Parathyroid adenoma (tissue), 2 donors: ENCODE data around the gene MBLAC1.

Experiments used
- H2AFZ ChIP-seq: fragments of 300-600 bp; sonication (generic); one replicate; pipeline ENCODE4 v1.7.0; 2017; ENCODE audit warnings: antibody characterized with exemption, mild to moderate bottlenecking
- H3K27ac ChIP-seq: fragments of 300-600 bp; sonication (generic); one replicate; pipeline ENCODE4 v1.7.0; 2017
- H3K27me3 ChIP-seq: fragments of 300-600 bp; sonication (generic); one replicate; pipeline ENCODE4 v1.7.0; 2017; ENCODE audit warnings: low read length; ENCODE audit not compliant: control insufficient read depth, insufficient read depth
- H3K36me3 ChIP-seq: fragments of 300-600 bp; sonication (generic); one replicate; pipeline ENCODE4 v1.7.0; 2017; ENCODE audit warnings: low read length; ENCODE audit not compliant: control insufficient read depth, insufficient read depth
- H3K4me1 ChIP-seq: fragments of 300-600 bp; sonication (generic); one replicate; pipeline ENCODE4 v1.7.0; 2017; ENCODE audit warnings: control low read depth
- H3K4me2 ChIP-seq: fragments of 300-600 bp; sonication (generic); one replicate; pipeline ENCODE4 v1.7.0; 2017; ENCODE audit warnings: low read length
- H3K4me3 ChIP-seq: fragments of 300-600 bp; sonication (generic); one replicate; pipeline ENCODE4 v1.7.0; 2017; ENCODE audit warnings: low read depth, low read length
- H3K79me2 ChIP-seq: fragments of 300-600 bp; sonication (generic); one replicate; pipeline ENCODE4 v1.7.0; 2017; ENCODE audit warnings: control low read depth
- H3K9ac ChIP-seq: fragments of 300-600 bp; sonication (generic); one replicate; pipeline ENCODE4 v1.7.0; 2017; ENCODE audit warnings: mild to moderate bottlenecking
- H3K9me3 ChIP-seq: fragments of 300-600 bp; sonication (generic); one replicate; pipeline ENCODE4 v1.7.0; 2017; ENCODE audit warnings: low read length; ENCODE audit not compliant: control insufficient read depth
- CTCF ChIP-seq: fragments of 300-600 bp; sonication (generic); IDR thresholded peaks from one replicate; pipeline ENCODE4 v1.7.0; 2017; ENCODE audit warnings: antibody characterized with exemption, mild to moderate bottlenecking
- donor health status: primary hyperparathyroidism.

Gene MBLAC1

GRCh38 chr7:100159099-100159623 is 32.4 kb downstream of the MBLAC1 start:
- H2AFZ ChIP-seq: peak overlapping the region; percentile 96
- no peak for TF ChIP-seq CTCF
- H3K27ac ChIP-seq: peak overlapping the region; percentile 91
- peaks cover 7% of the 10 kb centered on the region for H3K4me1 ChIP-seq
- no peaks in the 10 kb centered on the region for H3K79me2 ChIP-seq
- H3K9ac ChIP-seq: no peak overlapping the region
- peak overlapping the region; percentile 87 for H3K4me3 ChIP-seq
- H3K4me2 ChIP-seq: peak overlapping the region; percentile 75
- H3K36me3 ChIP-seq: no peaks in the 10 kb centered on the region
- H3K27me3 ChIP-seq: no peaks in the 10 kb centered on the region
- H3K9me3 ChIP-seq: no peaks in the 10 kb centered on the region

GRCh38 chr7:100160067-100160466 is 33.3 kb downstream of the MBLAC1 start:
- no peaks in the 10 kb centered on the region for H3K27me3 ChIP-seq
- H3K9ac ChIP-seq: no peak overlapping the region
- no peak for TF ChIP-seq CTCF
- no peak overlapping the region for H3K4me2 ChIP-seq
- H3K36me3 ChIP-seq: no peaks in the 10 kb centered on the region
- H2AFZ ChIP-seq: no peak overlapping the region
- H3K9me3 ChIP-seq: no peaks in the 10 kb centered on the region
- no peak overlapping the region for H3K4me3 ChIP-seq
- H3K27ac ChIP-seq: no peak overlapping the region
- peaks cover 7% of the 10 kb centered on the region for H3K4me1 ChIP-seq
- H3K79me2 ChIP-seq: no peaks in the 10 kb centered on the region

GRCh38 chr7:100163006-100163531 is 36.3 kb downstream of the MBLAC1 start:
- Histone ChIP-seq H3K4me2 (no peak overlapping the region), H3K9me3 (no peaks in the 10 kb centered on the region), H3K27ac (no peak overlapping the region), H3K9ac (no peak overlapping the region), H3K4me3 (no peak overlapping the region), H3K36me3 (no peaks in the 10 kb centered on the region), H2AFZ (no peak overlapping the region), H3K27me3 (no peaks in the 10 kb centered on the region), H3K79me2 (no peaks in the 10 kb centered on the region), H3K4me1 (peaks cover 6% of the 10 kb centered on the region)
- no peak for TF ChIP-seq CTCF

GRCh38 chr7:100163871-100164270 is 37.1 kb downstream of the MBLAC1 start:
- no peaks in the 10 kb centered on the region for H3K36me3 ChIP-seq
- H3K79me2 ChIP-seq: no peaks in the 10 kb centered on the region
- TF ChIP-seq CTCF: no peak
- H3K27me3 ChIP-seq: no peaks in the 10 kb centered on the region
- no peaks in the 10 kb centered on the region for H3K9me3 ChIP-seq
- no peak overlapping the region for H3K4me2 ChIP-seq
- no peak overlapping the region for H3K4me3 ChIP-seq
- H3K4me1 ChIP-seq: peaks cover 6% of the 10 kb centered on the region
- H3K27ac ChIP-seq: no peak overlapping the region
- H3K9ac ChIP-seq: no peak overlapping the region
- H2AFZ ChIP-seq: no peak overlapping the region

- Histone ChIP-seq H3K4me2 (no peak overlapping the region), H3K4me3 (no peak overlapping the region), H3K9me3 (no peaks in the 10 kb centered on the region), H2AFZ (no peak overlapping the region), H3K4me1 (peaks cover 6% of the 10 kb centered on the region), H3K79me2 (no peaks in the 10 kb centered on the region), H3K27me3 (no peaks in the 10 kb centered on the region), H3K27ac (no peak overlapping the region), H3K9ac (no peak overlapping the region), H3K36me3 (no peaks in the 10 kb centered on the region)
- no peak for TF ChIP-seq CTCF
These were observed 39.7 kb downstream of the MBLAC1 start for GRCh38 chr7:100166317-100166940.
